Ishikawa (cell line): Measurements from ENCODE around the gene NOBOX.

Source experiments
- CEBPB ChIP-seq: IDR thresholded peaks from 2 replicates; pipeline ENCODE4 v1.6.1; 2012
- EP300 ChIP-seq: IDR thresholded peaks from 2 replicates; pipeline ENCODE4 v1.6.1; 2012; ENCODE audit warnings: borderline replicate concordance
- MAX ChIP-seq: IDR thresholded peaks from 2 replicates; pipeline ENCODE4 v1.6.1; 2012
- RAD21 ChIP-seq: IDR thresholded peaks from 2 replicates; pipeline ENCODE4 v1.6.1; 2012; ENCODE audit warnings: low read depth
- REST ChIP-seq: IDR thresholded peaks from 2 replicates; pipeline ENCODE4 v1.6.1; 2012; ENCODE audit warnings: low read depth, mild to moderate bottlenecking
- TAF1 ChIP-seq: IDR thresholded peaks from 2 replicates; pipeline ENCODE4 v1.6.1; 2012; ENCODE audit warnings: low read depth, mild to moderate bottlenecking
- TCF12 ChIP-seq: IDR thresholded peaks from 2 replicates; pipeline ENCODE4 v1.6.1; 2012; ENCODE audit warnings: low read depth
- TEAD4 ChIP-seq: IDR thresholded peaks from 2 replicates; pipeline ENCODE4 v1.6.1; 2012
- YY1 ChIP-seq: IDR thresholded peaks from 2 replicates; pipeline ENCODE4 v1.6.1; 2012; ENCODE audit warnings: low read depth
- ZBTB7A ChIP-seq: IDR thresholded peaks from 2 replicates; pipeline ENCODE4 v1.6.1; 2012; ENCODE audit warnings: low read depth

- TF ChIP-seq REST (no peak), YY1 (no peak), MAX (no peak), ZBTB7A (no peak), CEBPB (no peak), TAF1 (no peak), TEAD4 (no peak), TCF12 (no peak), EP300 (no peak), RAD21 (no peak)
These were observed 5.2 kb downstream of the NOBOX start for GRCh38 chr7:144398291-144398690.
